ENCODE results near the gene KATNBL1. TPM values are rescaled to one million over a fixed set of nuclear protein-coding genes. Genes with fewer than 3 reads are reported as not detected.
A peak's percentile ranks its signal among the peaks of the same experiment; 100 is the strongest.
"Not testable (repeated sequence)": the region's sequence is repeated elsewhere in the genome, so short reads cannot be mapped to it uniquely, and the experiment has no call there.

The KATNBL1 gene
- total and polyA plus RNA-seq, 2 experiments from 2014 or later, result 68.2 to 96.1 TPM

- peak; percentile 47; the same call in 1 of the 3 replicates for ATAC-seq
- H3K4me3 ChIP-seq; H3K27ac ChIP-seq (ENCODE audit: low read depth); H3K27me3 Mint-ChIP-seq (ENCODE audit: insufficient read depth, low read depth, poor library complexity); H3K27me3 ChIP-seq (ENCODE audit: insufficient read depth); H3F3A ChIP-seq (replicated peaks; ENCODE audit: low read depth); H3K4me1 Mint-ChIP-seq; H3K9me2 ChIP-seq (ENCODE audit: insufficient read depth); H2AFZ ChIP-seq; H3K4me1 ChIP-seq (ENCODE audit: insufficient read depth); H4K20me1 ChIP-seq (replicated peaks; ENCODE audit: insufficient read depth); H3K4me3 Mint-ChIP-seq; H3K9me3 Mint-ChIP-seq; H3K27ac Mint-ChIP-seq; H3K36me3 ChIP-seq (ENCODE audit: insufficient read depth); H3K4me2 ChIP-seq: not testable (repeated sequence)
- H3K79me2 ChIP-seq (replicated peaks; ENCODE audit: insufficient read depth), result peaks cover 99% of the 10 kb centered on the region
- peak; percentile 28 for DNase-seq (ENCODE audit: low spot score)
- peaks cover 20% of the 10 kb centered on the region for H3K36me3 Mint-ChIP-seq (ENCODE audit: low read depth)
- peak; percentile 47 to 56 for TF ChIP-seq CTCF (conservative IDR thresholded peaks at IDR 0.05; ENCODE audit: low read depth in 2 of 2)
These were observed 16.6 kb downstream of the KATNBL1 start for GRCh38 chr15:34193272-34193671.

GRCh38 chr15:34188711-34189110 lies 21.2 kb downstream of the KATNBL1 start:
- H3F3A ChIP-seq (replicated peaks; ENCODE audit: low read depth), result no peaks in the 10 kb centered on the region
- no peaks in the 10 kb centered on the region for H3K9me2 ChIP-seq (ENCODE audit: insufficient read depth)
- H2AFZ ChIP-seq, result no peak overlapping the region
- H3K27me3 Mint-ChIP-seq (ENCODE audit: insufficient read depth, low read depth, poor library complexity), result no peaks in the 10 kb centered on the region
- H4K20me1 ChIP-seq (replicated peaks; ENCODE audit: insufficient read depth), result peaks cover under 1% of the 10 kb centered on the region
- H3K4me3 ChIP-seq, result no peak overlapping the region
- H3K4me3 Mint-ChIP-seq, result no peak overlapping the region
- peaks cover 86% of the 10 kb centered on the region for H3K79me2 ChIP-seq (replicated peaks; ENCODE audit: insufficient read depth)
- no peak overlapping the region for H3K27ac ChIP-seq (ENCODE audit: low read depth)
- no peaks in the 10 kb centered on the region for H3K4me1 ChIP-seq (ENCODE audit: insufficient read depth)
- TF ChIP-seq JUNB (IDR thresholded peaks at IDR 0.05; ENCODE audit: unreplicated experiment) (no peak), ZNF462 (CRISPR knock-in tag; IDR thresholded peaks at IDR 0.05) (no peak), REST (IDR thresholded peaks at IDR 0.05; ENCODE audit: unreplicated experiment) (no peak), ZNF114 (CRISPR knock-in tag; IDR thresholded peaks at IDR 0.05) (no peak)
- H3K27ac Mint-ChIP-seq, result no peak overlapping the region
- H3K9me3 Mint-ChIP-seq, result peaks cover 14% of the 10 kb centered on the region
- peaks cover 45% of the 10 kb centered on the region for H3K36me3 Mint-ChIP-seq (ENCODE audit: low read depth)
- H3K36me3 ChIP-seq (ENCODE audit: insufficient read depth), result peaks cover 2% of the 10 kb centered on the region; the same call in 1 of the 2 replicates
- no peak overlapping the region for H3K4me2 ChIP-seq
- H3K27me3 ChIP-seq (ENCODE audit: insufficient read depth), result no peaks in the 10 kb centered on the region
- DNase-seq (ENCODE audit: low spot score), result no peak
- ATAC-seq, result no peak
- no peaks in the 10 kb centered on the region; the same call in 1 of the 3 replicates for H3K4me1 Mint-ChIP-seq
